GM23248 (cell line): ENCODE results near the gene ARHGAP24.

ENCODE experiments used
- EZH2 ChIP-seq: fragments of 200-600 bp; sonication (generic); IDR thresholded peaks from 2 replicates; pipeline ENCODE4 v1.6.1; 2018; ENCODE audit warnings: antibody characterized with exemption, mild to moderate bottlenecking; ENCODE audit not compliant: insufficient read depth, poor library complexity, severe bottlenecking
- EZH2phosphoT487 ChIP-seq: fragments of 200-600 bp; sonication (generic); IDR thresholded peaks from 2 replicates; pipeline ENCODE4 v1.6.1; 2018; ENCODE audit warnings: antibody characterized with exemption, moderate library complexity, mild to moderate bottlenecking, low read depth; ENCODE audit not compliant: insufficient read depth

- TF ChIP-seq EZH2phosphoT487, result no peak
- no peak for TF ChIP-seq EZH2
Measured at GRCh38 chr4:85514783-85515182, 39.8 kb downstream of the ARHGAP24 start.
